Measurements from ENCODE around the gene SLC22A16. TPM values are rescaled to one million over a fixed set of nuclear protein-coding genes. Genes with fewer than 3 reads are reported as not detected.
"Not testable (repeated sequence)": the region's sequence is repeated elsewhere in the genome, so short reads cannot be mapped to it uniquely, and the experiment has no call there.

The SLC22A16 gene
- total RNA-seq: not detected in 2 replicates

- Mint-ChIP-seq H3K36me3 (ENCODE audit: low read depth) (no peaks in the 10 kb centered on the region), H3K4me3 (peak within 1 kb of the TSS; percentile 62), H3K27ac (no peak within 1 kb of the TSS), H3K4me1 (ENCODE audit: low read depth) (peaks cover 13% of the 10 kb centered on the region), H3K9me3 (no peaks in the 10 kb centered on the region), H3K27me3 (ENCODE audit: insufficient read depth) (peaks cover 24% of the 10 kb centered on the region)
- intact Hi-C loops (cut with micrococcal nuclease): no loop called here
- no peak for DNase-seq (ENCODE audit: low spot score)
Observed at GRCh38 chr6:110476046-110476849, at the start of gene SLC22A16. TSS of gene SLC22A16 (minus strand) at chr6:110476613. CDS start at chr6:110476574, 39 bp downstream.

- H3K27me3 Mint-ChIP-seq (ENCODE audit: insufficient read depth): peaks cover 8% of the 10 kb centered on the region
- intact Hi-C loops (cut with micrococcal nuclease): no loop called here
- H3K9me3 Mint-ChIP-seq: no peaks in the 10 kb centered on the region
- H3K4me3 Mint-ChIP-seq: no peak overlapping the region
- H3K4me1 Mint-ChIP-seq (ENCODE audit: low read depth): peaks cover 9% of the 10 kb centered on the region
- H3K27ac Mint-ChIP-seq: no peak overlapping the region
- DNase-seq (ENCODE audit: low spot score): no peak
- H3K36me3 Mint-ChIP-seq (ENCODE audit: low read depth): no peaks in the 10 kb centered on the region
Observed at GRCh38 chr6:110525001-110525400, 48.6 kb upstream of the SLC22A16 start.

GRCh38 chr6:110524305-110524704 lies 47.9 kb upstream of the SLC22A16 start:
- Mint-ChIP-seq H3K4me1 (ENCODE audit: low read depth) (peaks cover 5% of the 10 kb centered on the region), H3K27ac (no peak overlapping the region), H3K9me3 (no peaks in the 10 kb centered on the region), H3K27me3 (ENCODE audit: insufficient read depth) (peaks cover 3% of the 10 kb centered on the region), H3K36me3 (ENCODE audit: low read depth) (no peaks in the 10 kb centered on the region), H3K4me3 (no peak overlapping the region)
- no peak for DNase-seq (ENCODE audit: low spot score)
- intact Hi-C loops (cut with micrococcal nuclease): no loop called here

- intact Hi-C loops (cut with micrococcal nuclease): no loop called here
Observed at GRCh38 chr6:110523451-110524021, 47.1 kb upstream of the SLC22A16 start.

GRCh38 chr6:110522427-110522826 lies 46.0 kb upstream of the SLC22A16 start:
- Mint-ChIP-seq H3K4me3 (no peak overlapping the region), H3K36me3 (ENCODE audit: low read depth) (no peaks in the 10 kb centered on the region), H3K27ac (no peak overlapping the region), H3K9me3 (no peaks in the 10 kb centered on the region), H3K27me3 (ENCODE audit: insufficient read depth) (peaks cover 4% of the 10 kb centered on the region), H3K4me1 (ENCODE audit: low read depth) (no peaks in the 10 kb centered on the region)
- no peak for DNase-seq (ENCODE audit: low spot score)
- intact Hi-C loops (cut with micrococcal nuclease): no loop called here

More at GRCh38 chr6:110523451-110524021, 47.1 kb upstream of the SLC22A16 start:
- no peak for DNase-seq (ENCODE audit: low spot score)
- no peaks in the 10 kb centered on the region for H3K36me3 Mint-ChIP-seq (ENCODE audit: low read depth)
- no peaks in the 10 kb centered on the region for H3K4me1 Mint-ChIP-seq (ENCODE audit: low read depth)
- H3K27me3 Mint-ChIP-seq (ENCODE audit: insufficient read depth): peaks cover 2% of the 10 kb centered on the region
- H3K4me3 Mint-ChIP-seq: no peak overlapping the region
- H3K27ac Mint-ChIP-seq: no peak overlapping the region
- no peaks in the 10 kb centered on the region for H3K9me3 Mint-ChIP-seq

- H3K4me3 Mint-ChIP-seq: no peak overlapping the region
- intact Hi-C loops (cut with micrococcal nuclease): no loop called here
- H3K36me3 Mint-ChIP-seq (ENCODE audit: low read depth): no peaks in the 10 kb centered on the region
- no peak overlapping the region for H3K27ac Mint-ChIP-seq
- H3K9me3 Mint-ChIP-seq: no peaks in the 10 kb centered on the region
- no peak for DNase-seq (ENCODE audit: low spot score)
- H3K27me3 Mint-ChIP-seq (ENCODE audit: insufficient read depth): peaks cover 4% of the 10 kb centered on the region
- no peaks in the 10 kb centered on the region for H3K4me1 Mint-ChIP-seq (ENCODE audit: low read depth)
Observed at GRCh38 chr6:110520992-110521543, 44.7 kb upstream of the SLC22A16 start.

- peaks cover 3% of the 10 kb centered on the region for H3K27me3 Mint-ChIP-seq (ENCODE audit: insufficient read depth)
- intact Hi-C loops (cut with micrococcal nuclease): no loop called here
Observed at GRCh38 chr6:110520209-110520965, 44.0 kb upstream of the SLC22A16 start.

GRCh38 chr6:110517601-110518281 lies 41.3 kb upstream of the SLC22A16 start:
- no peaks in the 10 kb centered on the region for H3K4me1 Mint-ChIP-seq (ENCODE audit: low read depth)
- intact Hi-C loops (cut with micrococcal nuclease): no loop called here
- no peak for DNase-seq (ENCODE audit: low spot score)
- no peaks in the 10 kb centered on the region for H3K36me3 Mint-ChIP-seq (ENCODE audit: low read depth)
- H3K27me3 Mint-ChIP-seq (ENCODE audit: insufficient read depth): peaks cover 13% of the 10 kb centered on the region
- no peaks in the 10 kb centered on the region for H3K9me3 Mint-ChIP-seq
- no peak overlapping the region for H3K4me3 Mint-ChIP-seq
- H3K27ac Mint-ChIP-seq: no peak overlapping the region

More at GRCh38 chr6:110520209-110520965, 44.0 kb upstream of the SLC22A16 start:
- no peak for DNase-seq (ENCODE audit: low spot score)
- Mint-ChIP-seq H3K4me1 (ENCODE audit: low read depth) (no peaks in the 10 kb centered on the region), H3K4me3 (no peak overlapping the region), H3K27ac (no peak overlapping the region), H3K9me3 (no peaks in the 10 kb centered on the region), H3K36me3 (ENCODE audit: low read depth) (no peaks in the 10 kb centered on the region)

- DNase-seq (ENCODE audit: low spot score): no peak
- H3K4me1 Mint-ChIP-seq (ENCODE audit: low read depth): no peaks in the 10 kb centered on the region
- H3K36me3 Mint-ChIP-seq (ENCODE audit: low read depth): no peaks in the 10 kb centered on the region
- peaks cover 18% of the 10 kb centered on the region for H3K27me3 Mint-ChIP-seq (ENCODE audit: insufficient read depth)
- H3K27ac Mint-ChIP-seq: no peak overlapping the region
- H3K9me3 Mint-ChIP-seq: no peaks in the 10 kb centered on the region
- H3K4me3 Mint-ChIP-seq: no peak overlapping the region
- intact Hi-C loops (cut with micrococcal nuclease): no loop called here
Observed at GRCh38 chr6:110517034-110517433, 40.6 kb upstream of the SLC22A16 start.

- H3K4me1 Mint-ChIP-seq (ENCODE audit: low read depth): no peaks in the 10 kb centered on the region
- H3K4me3 Mint-ChIP-seq: no peak overlapping the region
- no peak for DNase-seq (ENCODE audit: low spot score)
- intact Hi-C loops (cut with micrococcal nuclease): no loop called here
- no peaks in the 10 kb centered on the region for H3K9me3 Mint-ChIP-seq
- no peaks in the 10 kb centered on the region for H3K36me3 Mint-ChIP-seq (ENCODE audit: low read depth)
- peaks cover 24% of the 10 kb centered on the region for H3K27me3 Mint-ChIP-seq (ENCODE audit: insufficient read depth)
- H3K27ac Mint-ChIP-seq: no peak overlapping the region
Observed at GRCh38 chr6:110514818-110515217, 38.4 kb upstream of the SLC22A16 start.

GRCh38 chr6:110512991-110513390 lies 36.6 kb upstream of the SLC22A16 start:
- peaks cover 26% of the 10 kb centered on the region for H3K27me3 Mint-ChIP-seq (ENCODE audit: insufficient read depth)
- H3K4me3 Mint-ChIP-seq: no peak overlapping the region
- H3K9me3 Mint-ChIP-seq: no peaks in the 10 kb centered on the region
- no peaks in the 10 kb centered on the region for H3K4me1 Mint-ChIP-seq (ENCODE audit: low read depth)
- intact Hi-C loops (cut with micrococcal nuclease): no loop called here
- no peak for DNase-seq (ENCODE audit: low spot score)
- no peaks in the 10 kb centered on the region for H3K36me3 Mint-ChIP-seq (ENCODE audit: low read depth)
- H3K27ac Mint-ChIP-seq: no peak overlapping the region

- intact Hi-C loops (cut with micrococcal nuclease); H3K9me3 Mint-ChIP-seq; H3K27ac Mint-ChIP-seq; H3K36me3 Mint-ChIP-seq (ENCODE audit: low read depth); H3K4me3 Mint-ChIP-seq; H3K4me1 Mint-ChIP-seq (ENCODE audit: low read depth); DNase-seq (ENCODE audit: low spot score): not testable (repeated sequence)
- H3K27me3 Mint-ChIP-seq (ENCODE audit: insufficient read depth): peaks cover 23% of the 10 kb centered on the region
Observed at GRCh38 chr6:110512549-110512948, 36.1 kb upstream of the SLC22A16 start.
